ENCODE data around the gene CTDP1.

DNA sequence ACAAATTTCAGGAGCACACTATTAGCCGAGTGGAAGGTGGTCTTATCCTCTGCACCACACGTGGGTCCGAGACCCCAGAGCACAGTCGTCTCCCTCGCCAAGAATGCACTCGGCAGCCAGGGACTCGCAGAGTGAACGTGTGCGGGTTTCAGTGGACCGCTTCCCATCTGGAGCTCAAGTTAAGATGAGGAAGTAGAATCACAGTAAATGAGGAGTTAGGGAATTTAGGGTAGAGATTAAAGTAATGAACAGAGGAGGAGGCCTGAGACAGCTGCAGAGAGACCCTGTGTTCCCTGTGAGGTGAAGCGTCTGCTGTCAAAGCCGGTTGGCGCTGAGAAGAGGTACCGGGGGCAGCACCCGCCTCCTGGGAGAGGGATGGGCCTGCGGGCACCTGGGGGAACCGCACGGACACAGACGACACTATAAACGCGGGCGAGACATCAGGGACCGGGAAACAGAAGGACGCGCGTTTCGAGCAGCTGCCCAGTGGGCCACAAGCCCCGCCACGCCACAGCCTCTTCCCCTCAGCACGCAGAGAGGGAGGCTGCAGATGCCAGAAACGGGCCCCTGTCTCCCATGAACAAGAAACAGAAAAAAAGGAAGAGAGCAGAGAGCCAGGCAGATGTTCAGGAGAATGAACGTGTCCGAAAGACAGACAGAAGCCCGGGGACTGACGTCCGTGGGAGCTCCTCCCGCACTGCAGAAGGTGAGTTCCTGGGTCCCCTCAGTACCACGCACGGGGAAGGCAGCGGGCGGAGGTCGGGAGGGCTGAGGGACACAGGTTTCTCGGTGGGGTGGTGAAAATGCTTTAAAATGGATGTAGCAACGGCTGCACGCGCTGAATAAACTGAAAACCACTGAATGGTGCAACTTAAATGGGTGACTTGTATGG is 112.7 kb downstream of the CTDP1 start:
- TF ChIP-seq EZH2 (IDR thresholded peaks at IDR 0.05; ENCODE audit: borderline replicate concordance, low read length) = no peak
- TF ChIP-seq, protein P1, sequence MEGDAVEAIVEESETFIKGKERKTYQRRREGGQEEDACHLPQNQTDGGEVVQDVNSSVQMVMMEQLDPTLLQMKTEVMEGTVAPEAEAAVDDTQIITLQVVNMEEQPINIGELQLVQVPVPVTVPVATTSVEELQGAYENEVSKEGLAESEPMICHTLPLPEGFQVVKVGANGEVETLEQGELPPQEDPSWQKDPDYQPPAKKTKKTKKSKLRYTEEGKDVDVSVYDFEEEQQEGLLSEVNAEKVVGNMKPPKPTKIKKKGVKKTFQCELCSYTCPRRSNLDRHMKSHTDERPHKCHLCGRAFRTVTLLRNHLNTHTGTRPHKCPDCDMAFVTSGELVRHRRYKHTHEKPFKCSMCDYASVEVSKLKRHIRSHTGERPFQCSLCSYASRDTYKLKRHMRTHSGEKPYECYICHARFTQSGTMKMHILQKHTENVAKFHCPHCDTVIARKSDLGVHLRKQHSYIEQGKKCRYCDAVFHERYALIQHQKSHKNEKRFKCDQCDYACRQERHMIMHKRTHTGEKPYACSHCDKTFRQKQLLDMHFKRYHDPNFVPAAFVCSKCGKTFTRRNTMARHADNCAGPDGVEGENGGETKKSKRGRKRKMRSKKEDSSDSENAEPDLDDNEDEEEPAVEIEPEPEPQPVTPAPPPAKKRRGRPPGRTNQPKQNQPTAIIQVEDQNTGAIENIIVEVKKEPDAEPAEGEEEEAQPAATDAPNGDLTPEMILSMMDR (IDR thresholded peaks at IDR 0.05; ENCODE audit: low read length) = no peak

All from OCI-LY1 (cell line).